HG03575 (cell line): ENCODE results near the gene RAB6D.
"Not testable (repeated sequence)": the region's sequence is repeated elsewhere in the genome, so short reads cannot be mapped to it uniquely, and the experiment has no call there.

Experiments used
- ATAC-seq: cut with Tn5 transposase; IDR thresholded peaks from one replicate; pipeline ENCODE4 v1.9.1; 2021; ENCODE audit not compliant: unreplicated experiment, insufficient number of reproducible peaks, low FRiP score; ENCODE audit errors: extremely low read depth

Gene RAB6D

DNA sequence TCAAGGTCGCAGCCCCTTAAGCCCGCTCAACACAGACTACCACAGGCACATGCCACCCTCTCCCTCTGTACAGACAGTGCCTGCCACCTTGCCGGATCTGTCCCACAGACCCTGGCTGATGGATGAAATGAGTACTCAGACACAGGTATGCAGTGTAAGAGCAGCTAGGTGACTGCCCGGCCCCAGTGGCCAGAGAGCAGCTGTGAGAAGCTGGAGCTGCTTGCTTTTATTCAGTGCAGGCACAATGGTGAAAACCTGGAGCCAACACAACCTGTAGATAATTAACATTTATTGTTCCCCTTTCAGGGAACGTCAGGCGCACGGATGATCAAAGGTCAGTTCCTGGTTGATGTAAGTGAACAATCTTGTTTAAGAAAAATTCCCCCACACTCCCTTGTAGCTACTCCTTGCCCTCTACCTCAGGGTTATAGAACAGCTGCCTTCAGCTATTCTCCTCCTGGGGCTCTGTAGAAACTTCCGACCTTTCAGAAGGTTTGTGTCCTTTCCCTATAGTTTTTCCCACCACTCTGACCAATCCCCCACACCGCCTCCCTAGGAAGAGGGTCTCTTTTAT is 4.6 kb upstream of the RAB6D start:
- ATAC-seq = not testable (repeated sequence)

GRCh38 chr2:131367352-131367751 is 3.4 kb upstream of the RAB6D start:
- ATAC-seq = no peak

DNA sequence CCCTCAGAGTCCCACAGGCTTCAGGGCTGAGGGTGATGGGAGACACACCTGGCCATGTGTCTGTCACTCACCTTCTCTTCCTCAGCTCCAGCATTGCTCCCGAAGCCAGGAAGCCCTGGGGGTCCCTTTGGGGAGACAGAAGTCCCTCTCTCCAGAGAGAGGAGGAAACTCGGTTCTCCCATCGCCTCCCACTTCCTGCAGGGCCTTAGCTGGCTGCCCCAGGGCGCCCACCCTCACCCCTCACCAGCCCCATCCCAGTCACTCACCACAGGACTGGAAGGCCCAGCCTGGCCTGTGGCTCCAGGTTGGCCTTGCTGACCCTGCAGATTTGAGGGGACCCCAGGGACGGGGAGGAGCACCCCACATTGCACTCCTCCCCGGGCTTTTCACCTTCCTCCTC is 2.7 kb upstream of the RAB6D start:
- ATAC-seq = no peak

GRCh38 chr2:131365452-131365851 is 1.5 kb upstream of the RAB6D start:
- ATAC-seq = no peak

- ATAC-seq = not testable (repeated sequence)
Observed at GRCh38 chr2:131363213-131363612, 755 bp downstream of the RAB6D start.

GRCh38 chr2:131361773-131362172 is 2.2 kb downstream of the RAB6D start:
- not testable (repeated sequence) for ATAC-seq

GRCh38 chr2:131353167-131353697 is 10.7 kb downstream of the RAB6D start:
- ATAC-seq = not testable (repeated sequence)

GRCh38 chr2:131349021-131349420 is 14.9 kb downstream of the RAB6D start:
- ATAC-seq = no peak

- not testable (repeated sequence) for ATAC-seq
Observed at GRCh38 chr2:131347035-131347434, 16.9 kb downstream of the RAB6D start.

DNA sequence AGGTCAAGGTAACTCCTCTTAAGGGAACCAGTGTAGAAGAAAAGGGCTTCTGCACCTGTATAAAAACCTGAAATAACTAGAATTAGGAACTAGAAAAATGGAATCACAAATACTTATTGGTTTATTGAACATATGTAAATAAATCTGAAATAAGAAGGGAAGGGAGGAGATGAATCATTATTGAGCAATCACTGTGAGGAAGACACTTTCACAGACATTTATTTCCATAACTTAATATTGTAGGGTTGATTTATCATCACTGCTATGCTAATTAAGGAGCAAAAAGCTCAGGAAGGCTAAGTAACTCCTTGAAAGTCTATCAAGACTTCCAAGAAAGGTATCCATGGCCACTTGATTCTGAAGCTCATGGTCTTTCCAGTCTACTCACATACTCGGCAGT is 24.7 kb downstream of the RAB6D start:
- not testable (repeated sequence) for ATAC-seq

GRCh38 chr2:131335319-131335718 is 28.6 kb downstream of the RAB6D start:
- not testable (repeated sequence) for ATAC-seq

- ATAC-seq = not testable (repeated sequence)
Observed at GRCh38 chr2:131332709-131333108, 31.3 kb downstream of the RAB6D start.

GRCh38 chr2:131331000-131331399 is 33.0 kb downstream of the RAB6D start:
- ATAC-seq = not testable (repeated sequence)

GRCh38 chr2:131322209-131322608 is 41.8 kb downstream of the RAB6D start:
- no peak for ATAC-seq

DNA sequence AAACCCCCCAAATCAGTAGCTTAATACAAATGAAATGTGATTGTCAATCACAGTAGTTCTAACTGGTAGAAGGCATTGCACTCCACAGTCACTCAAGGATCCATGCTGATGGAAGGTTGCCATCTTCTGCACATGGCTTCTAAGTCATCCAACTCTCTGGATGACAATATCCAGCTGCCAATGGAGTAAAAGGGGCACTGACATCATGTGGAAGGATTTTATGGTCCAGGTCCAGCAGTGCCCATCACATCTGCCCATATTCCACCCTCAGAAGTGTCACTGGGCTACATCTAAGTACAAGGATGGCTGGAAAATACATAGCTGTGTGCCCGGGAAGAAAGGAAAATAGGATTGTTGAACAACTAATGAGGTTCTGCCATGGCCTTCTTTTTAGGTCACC is 42.6 kb downstream of the RAB6D start:
- ATAC-seq = not testable (repeated sequence)

- ATAC-seq = not testable (repeated sequence)
Observed at GRCh38 chr2:131311001-131311400, 53.0 kb downstream of the RAB6D start.
